ENCODE measurements around the gene TMEM187. TPM values are rescaled to one million over a fixed set of nuclear protein-coding genes. Genes with fewer than 3 reads are reported as not detected.

TMEM187 gene
- total RNA-seq, 1 experiment from 2014 or later = 0.97 TPM

DNA sequence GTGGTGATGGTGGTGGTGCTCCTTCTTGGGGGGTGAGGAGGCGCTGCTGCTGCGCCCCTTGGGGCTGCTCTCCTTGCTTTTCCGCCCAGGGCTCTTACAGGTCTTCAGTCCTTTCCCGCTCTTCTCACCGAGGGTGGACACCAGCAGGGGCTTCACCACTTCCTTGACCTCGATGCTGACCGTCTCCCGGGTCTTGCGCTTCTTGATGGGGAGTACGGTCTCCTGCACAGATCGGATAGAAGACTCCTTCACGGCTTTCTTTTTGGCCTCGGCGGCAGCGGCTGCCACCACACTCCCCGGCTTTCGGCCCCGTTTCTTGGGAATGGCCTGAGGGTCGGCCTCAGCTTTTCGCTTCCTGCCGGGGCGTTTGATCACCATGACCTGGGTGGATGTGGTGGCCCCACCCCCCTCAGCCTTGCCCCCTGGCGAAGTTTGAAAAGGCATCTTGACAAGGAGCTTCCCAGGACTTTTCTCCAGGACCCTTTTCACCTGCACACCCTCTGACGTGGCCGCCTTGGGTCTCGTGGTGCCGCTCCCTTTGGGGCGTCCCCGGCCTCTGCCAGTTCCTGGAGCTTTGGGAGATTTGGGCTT lies 58.3 kb downstream of the TMEM187 start:
- H3K9me3 ChIP-seq (replicated peaks) = no peaks in the 10 kb centered on the region
- H3K4me3 ChIP-seq = no peak overlapping the region
- H3K4me1 ChIP-seq = no peaks in the 10 kb centered on the region
- H3K27me3 ChIP-seq = no peaks in the 10 kb centered on the region
- 0 out of 2 replicates have a peak, but pooled peaks cover 3% of the 10 kb centered on the region for H3K36me3 ChIP-seq
- no peak overlapping the region for H3K27ac ChIP-seq
- no peak for DNase-seq

DNA sequence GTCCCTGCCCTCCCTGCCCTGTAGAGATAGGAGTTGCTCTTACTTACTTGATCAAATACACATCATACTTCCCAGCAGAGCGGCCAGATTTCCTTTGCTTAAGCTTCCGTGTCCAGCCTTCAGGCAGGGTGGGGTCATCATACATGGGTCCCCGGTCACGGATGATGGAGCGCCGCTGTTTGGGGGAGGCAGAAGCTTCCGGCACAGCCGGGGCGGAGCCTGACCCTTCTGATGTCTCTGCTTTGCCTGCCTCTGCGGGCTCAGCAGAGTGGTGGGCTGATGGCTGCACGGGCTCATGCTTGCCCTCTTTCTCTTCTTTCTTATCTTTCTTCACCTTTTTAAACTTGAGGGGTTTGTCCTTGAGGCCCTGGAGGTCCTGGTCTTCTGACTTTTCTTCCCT lies 59.6 kb downstream of the TMEM187 start:
- no peaks in the 10 kb centered on the region for H3K27me3 ChIP-seq
- H3K36me3 ChIP-seq = 0 out of 2 replicates have a peak, but pooled peaks cover 3% of the 10 kb centered on the region
- no peak for DNase-seq

DNA sequence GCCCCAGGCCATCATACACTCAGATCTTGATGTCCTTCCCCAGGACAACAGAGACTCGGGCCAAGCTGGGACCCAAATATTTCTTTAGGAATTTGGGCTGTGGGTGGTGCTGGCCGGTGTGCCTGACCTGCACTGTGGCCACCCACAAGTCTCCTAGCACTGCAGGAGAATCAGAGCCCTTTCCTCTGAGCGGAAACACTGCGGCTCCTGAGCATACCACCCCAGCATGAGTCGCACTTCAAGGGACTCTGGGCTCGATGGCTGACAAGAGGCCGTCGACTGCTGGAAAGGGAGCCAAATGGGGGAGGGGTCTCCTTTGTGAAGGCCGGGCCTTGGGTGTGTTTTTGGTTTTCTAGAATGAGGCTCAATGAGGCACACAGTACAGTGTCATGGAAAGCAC lies 60.1 kb downstream of the TMEM187 start:
- no peak for DNase-seq
- H3K4me1 ChIP-seq = no peaks in the 10 kb centered on the region
- H3K4me3 ChIP-seq = no peak overlapping the region
- H3K27ac ChIP-seq = no peak overlapping the region
- no peaks in the 10 kb centered on the region for H3K27me3 ChIP-seq
- H3K9me3 ChIP-seq (replicated peaks) = no peaks in the 10 kb centered on the region
- 0 out of 2 replicates have a peak, but pooled peaks cover 3% of the 10 kb centered on the region for H3K36me3 ChIP-seq

More for the DNA sequence above, 59.6 kb downstream of the TMEM187 start:
- Histone ChIP-seq H3K9me3 (replicated peaks) (no peaks in the 10 kb centered on the region), H3K4me1 (no peaks in the 10 kb centered on the region), H3K27ac (no peak overlapping the region), H3K4me3 (no peak overlapping the region)

Other genes with a start within 250 kb of the TMEM187 start
- 77.9 and 78.0 TPM in 2 replicates for gene BCAP31, start 248.4 kb upstream of the TMEM187 start, total RNA-seq (2014; rRNA removed; shearing (Covaris generic))
- 4.8 and 4.9 TPM in 2 replicates for gene ABCD1, start 247.9 kb upstream of the TMEM187 start, total RNA-seq (2014; rRNA removed; shearing (Covaris generic))
- 2.0 and 3.7 TPM in 2 replicates for gene PLXNB3, start 208.5 kb upstream of the TMEM187 start, total RNA-seq (2014; rRNA removed; shearing (Covaris generic))
- gene SRPK3, start 191.7 kb upstream of the TMEM187 start, total RNA-seq (2014; rRNA removed; shearing (Covaris generic)) = 17.9 and 33.6 TPM in 2 replicates
- 34.3 and 35.0 TPM in 2 replicates for gene IDH3G, start 178.4 kb upstream of the TMEM187 start, total RNA-seq (2014; rRNA removed; shearing (Covaris generic))
- gene SSR4, start 178.1 kb upstream of the TMEM187 start, total RNA-seq (2014; rRNA removed; shearing (Covaris generic)) = 131 and 177 TPM in 2 replicates
- 7.1 and 9.1 TPM in 2 replicates for gene PDZD4, start 142.2 kb upstream of the TMEM187 start, total RNA-seq (2014; rRNA removed; shearing (Covaris generic))
- gene L1CAM, start 86.6 kb upstream of the TMEM187 start, total RNA-seq (2014; rRNA removed; shearing (Covaris generic)) = 14.2 and 14.7 TPM in 2 replicates
- gene AVPR2, start 68.1 kb upstream of the TMEM187 start, total RNA-seq (2014; rRNA removed; shearing (Covaris generic)) = not detected in 2 replicates
- gene ARHGAP4, start 46.5 kb upstream of the TMEM187 start, total RNA-seq (2014; rRNA removed; shearing (Covaris generic)) = 7.7 and 8.2 TPM in 2 replicates
- 58.6 and 69.6 TPM in 2 replicates for gene NAA10, start 37.7 kb upstream of the TMEM187 start, total RNA-seq (2014; rRNA removed; shearing (Covaris generic))
- gene RENBP, start 28.1 kb upstream of the TMEM187 start, total RNA-seq (2014; rRNA removed; shearing (Covaris generic)) = 0.18 TPM in 1 of 2 replicates, not detected in the other
- gene HCFC1, start 936 bp upstream of the TMEM187 start, total RNA-seq (2014; rRNA removed; shearing (Covaris generic)) = 55.6 and 56.9 TPM in 2 replicates
- 91.9 and 95.3 TPM in 2 replicates for gene IRAK1, start 47.1 kb downstream of the TMEM187 start, total RNA-seq (2014; rRNA removed; shearing (Covaris generic))
- gene MECP2, start 125.0 kb downstream of the TMEM187 start, total RNA-seq (2014; rRNA removed; shearing (Covaris generic)) = 22.0 and 26.2 TPM in 2 replicates
- gene OPN1LW, start 171.5 kb downstream of the TMEM187 start, total RNA-seq (2014; rRNA removed; shearing (Covaris generic)) = not detected in 2 replicates
- not detected in 2 replicates for gene OPN1MW, start 209.8 kb downstream of the TMEM187 start, total RNA-seq (2014; rRNA removed; shearing (Covaris generic))
- not detected in 2 replicates for gene OPN1MW2, start 247.0 kb downstream of the TMEM187 start, total RNA-seq (2014; rRNA removed; shearing (Covaris generic))